LHCN-M2 (cell line): Measurements from ENCODE around the gene LMNTD2. TPM values are rescaled to one million over a fixed set of nuclear protein-coding genes. Genes with fewer than 3 reads are reported as not detected.

Experiments used
- DNase-seq: peaks from one replicate; pipeline ENCODE4 v3.0.0-alpha.2; 2012; ENCODE audit warnings: low read depth
- total RNA-seq: library from RNA; depleted of rRNA; stranded (reverse); fragments of >200 nt; gene quantifications from 2 replicates; pipeline ENCODE4 v1.2.3, GENCODE V29; 2014; rRNA removed

Gene LMNTD2
- total RNA-seq, 1 experiment from 2014 or later, result 0.46 TPM

- DNase-seq, result no peak
Observed at GRCh38 chr11:514606-515005, 45.9 kb downstream of the LMNTD2 start.

- DNase-seq, result no peak
Observed at GRCh38 chr11:512761-513595, 47.6 kb downstream of the LMNTD2 start.

GRCh38 chr11:508956-509355 is 51.6 kb downstream of the LMNTD2 start:
- DNase-seq, result no peak

- DNase-seq, result no peak
Observed at GRCh38 chr11:507727-508515, 52.6 kb downstream of the LMNTD2 start.

GRCh38 chr11:506995-507726 is 53.4 kb downstream of the LMNTD2 start, which contains the start of gene RNH1:
RNH1 (minus strand) TSS chr11:507242; CDS start chr11:502162, 5,080 bp downstream.
- peak; percentile 88 for DNase-seq

- peak; percentile 94 for DNase-seq
Observed at GRCh38 chr11:506238-506994, 54.1 kb downstream of the LMNTD2 start.

- no peak for DNase-seq
Observed at GRCh38 chr11:504994-505344, 55.6 kb downstream of the LMNTD2 start.

Other genes with a start within 250 kb of the LMNTD2 start
- 0.32 and 3.2 TPM in 2 replicates for gene IFITM1, start 246.7 kb downstream of the LMNTD2 start, total RNA-seq
- gene IFITM3, start 239.9 kb downstream of the LMNTD2 start, total RNA-seq, result 43.4 and 63.7 TPM in 2 replicates
- gene B4GALNT4, start 191.2 kb downstream of the LMNTD2 start, total RNA-seq, result 0.75 and 1.3 TPM in 2 replicates
- gene PKP3, start 166.5 kb downstream of the LMNTD2 start, total RNA-seq, result 3.7 and 4.7 TPM in 2 replicates
- gene SIGIRR, start 145.7 kb downstream of the LMNTD2 start, total RNA-seq, result 5.5 and 5.8 TPM in 2 replicates
- not detected in 2 replicates for gene ANO9, start 118.7 kb downstream of the LMNTD2 start, total RNA-seq
- 40.7 and 51.2 TPM in 2 replicates for gene PTDSS2, start 110.5 kb downstream of the LMNTD2 start, total RNA-seq
- 287 and 315 TPM in 2 replicates for gene RNH1, start 53.5 kb downstream of the LMNTD2 start, total RNA-seq
- gene HRAS, start 25.2 kb downstream of the LMNTD2 start, total RNA-seq, result 58.1 and 70.7 TPM in 2 replicates
- gene LRRC56, start 23.2 kb downstream of the LMNTD2 start, total RNA-seq, result 0.17 and 0.19 TPM in 2 replicates
- gene RASSF7, start 232 bp upstream of the LMNTD2 start, total RNA-seq, result 6.2 and 8.8 TPM in 2 replicates
- gene PHRF1, start 15.7 kb upstream of the LMNTD2 start, total RNA-seq, result 35.6 and 36.2 TPM in 2 replicates
- gene IRF7, start 55.2 kb upstream of the LMNTD2 start, total RNA-seq, result 10.7 and 12.5 TPM in 2 replicates
- gene CDHR5, start 64.2 kb upstream of the LMNTD2 start, total RNA-seq, result not detected in 2 replicates
- gene SCT, start 66.4 kb upstream of the LMNTD2 start, total RNA-seq, result not detected in 2 replicates
- gene DRD4, start 76.5 kb upstream of the LMNTD2 start, total RNA-seq, result not detected in 2 replicates
- gene DEAF1, start 134.5 kb upstream of the LMNTD2 start, total RNA-seq, result 30.2 and 39.4 TPM in 2 replicates
- 26.2 and 30.3 TPM in 2 replicates for gene TMEM80, start 135.1 kb upstream of the LMNTD2 start, total RNA-seq
- 10.9 and 16.9 TPM in 2 replicates for gene EPS8L2, start 145.5 kb upstream of the LMNTD2 start, total RNA-seq
- gene TALDO1, start 186.7 kb upstream of the LMNTD2 start, total RNA-seq, result 125 and 128 TPM in 2 replicates
- gene GATD1, start 216.7 kb upstream of the LMNTD2 start, total RNA-seq, result 41.7 and 44.9 TPM in 2 replicates
- 2.4 and 3.5 TPM in 2 replicates for gene CEND1, start 229.4 kb upstream of the LMNTD2 start, total RNA-seq
- gene SLC25A22, start 237.5 kb upstream of the LMNTD2 start, total RNA-seq, result 18.5 and 19.9 TPM in 2 replicates
- gene PIDD1, start 244.5 kb upstream of the LMNTD2 start, total RNA-seq, result 13.0 and 15.3 TPM in 2 replicates
- gene RPLP2, start 249.2 kb upstream of the LMNTD2 start, total RNA-seq, result 416 and 495 TPM in 2 replicates